Neuron (in vitro differentiated cells): Measurements from ENCODE around the gene APOC1.

ENCODE experiments used
- H2AFZ ChIP-seq: one replicate; pipeline ENCODE4 v1.6.1; 2013; ENCODE audit warnings: low read depth, mild to moderate bottlenecking, inconsistent platforms, low read length, moderate library complexity
- H3K27me3 ChIP-seq: one replicate; pipeline ENCODE4 v1.6.1; 2013; ENCODE audit warnings: low read length; ENCODE audit not compliant: insufficient read depth
- H3K36me3 ChIP-seq: one replicate; pipeline ENCODE4 v1.6.1; 2013; ENCODE audit warnings: low read length; ENCODE audit not compliant: insufficient read depth
- H3K4me1 ChIP-seq: one replicate; pipeline ENCODE4 v1.6.1; 2013; ENCODE audit warnings: low read length; ENCODE audit not compliant: insufficient read depth
- H3K4me3 ChIP-seq: 2 replicates; pipeline ENCODE4 v1.5.1; 2013; ENCODE audit warnings: mild to moderate bottlenecking, low read length, moderate library complexity
- H3K9me3 ChIP-seq: one replicate; pipeline ENCODE4 v1.6.1; 2013; ENCODE audit warnings: low read length

The APOC1 gene

GRCh38 chr19:44958090-44958489 is 43.7 kb downstream of the APOC1 start:
- Histone ChIP-seq H3K27me3 (no peaks in the 10 kb centered on the region), H3K36me3 (peaks cover 23% of the 10 kb centered on the region), H3K9me3 (no peaks in the 10 kb centered on the region), H3K4me3 (no peak overlapping the region), H2AFZ (no peak overlapping the region), H3K4me1 (peaks cover 18% of the 10 kb centered on the region)

GRCh38 chr19:44959691-44960090 is 45.3 kb downstream of the APOC1 start:
- peaks cover 27% of the 10 kb centered on the region for H3K36me3 ChIP-seq
- H3K27me3 ChIP-seq = no peaks in the 10 kb centered on the region
- no peaks in the 10 kb centered on the region for H3K9me3 ChIP-seq
- no peak overlapping the region for H2AFZ ChIP-seq
- H3K4me1 ChIP-seq = peaks cover 18% of the 10 kb centered on the region
- no peak overlapping the region for H3K4me3 ChIP-seq

- H3K4me1 ChIP-seq = peaks cover 14% of the 10 kb centered on the region
- H3K36me3 ChIP-seq = peaks cover 33% of the 10 kb centered on the region
- H3K4me3 ChIP-seq = no peak overlapping the region
- no peaks in the 10 kb centered on the region for H3K27me3 ChIP-seq
- no peak overlapping the region for H2AFZ ChIP-seq
- H3K9me3 ChIP-seq = no peaks in the 10 kb centered on the region
Observed at GRCh38 chr19:44960906-44961728, 46.7 kb downstream of the APOC1 start.

GRCh38 chr19:44961821-44962220 is 47.4 kb downstream of the APOC1 start:
- Histone ChIP-seq H3K4me3 (no peak overlapping the region), H3K27me3 (no peaks in the 10 kb centered on the region), H3K36me3 (peaks cover 38% of the 10 kb centered on the region), H3K9me3 (no peaks in the 10 kb centered on the region), H3K4me1 (peaks cover 7% of the 10 kb centered on the region), H2AFZ (no peak overlapping the region)

- H3K4me3 ChIP-seq = no peak overlapping the region
- H3K4me1 ChIP-seq = no peaks in the 10 kb centered on the region
- H2AFZ ChIP-seq = no peak overlapping the region
- no peaks in the 10 kb centered on the region for H3K9me3 ChIP-seq
- H3K36me3 ChIP-seq = peaks cover 38% of the 10 kb centered on the region
- no peaks in the 10 kb centered on the region for H3K27me3 ChIP-seq
Observed at GRCh38 chr19:44968118-44968517, 53.7 kb downstream of the APOC1 start.

- Histone ChIP-seq H3K36me3 (peaks cover 42% of the 10 kb centered on the region), H3K27me3 (no peaks in the 10 kb centered on the region), H2AFZ (no peak overlapping the region), H3K4me1 (no peaks in the 10 kb centered on the region), H3K4me3 (no peak overlapping the region), H3K9me3 (no peaks in the 10 kb centered on the region)
Observed at GRCh38 chr19:44968670-44969069, 54.3 kb downstream of the APOC1 start.
